ENCODE data around the gene HOXD10.

HOXD10 gene

GRCh38 chr2:176115883-176116813 lies at the start of gene HOXD10:
HOXD10 (plus strand) TSS chr2:176116778; CDS start chr2:176116834, 56 bp downstream.
- TF ChIP-seq CTCF (IDR thresholded peaks at IDR 0.05; ENCODE audit: control insufficient read depth, extremely low read depth, insufficient read depth), result no peak
- no peak for DNase-seq (ENCODE audit: low read depth)
- H3K4me3 ChIP-seq (ENCODE audit: low read depth, low read length), result no peak within 1 kb of the TSS

- no peak for DNase-seq (ENCODE audit: low read depth)
- H3K4me3 ChIP-seq (ENCODE audit: low read depth, low read length), result no peak overlapping the region
- TF ChIP-seq CTCF (IDR thresholded peaks at IDR 0.05; ENCODE audit: control insufficient read depth, extremely low read depth, insufficient read depth), result no peak
These were observed 48.8 kb upstream of the HOXD10 start for GRCh38 chr2:176067589-176068418.

GRCh38 chr2:176068419-176068832 lies 48.2 kb upstream of the HOXD10 start:
- no peak for TF ChIP-seq CTCF (IDR thresholded peaks at IDR 0.05; ENCODE audit: control insufficient read depth, extremely low read depth, insufficient read depth)
- H3K4me3 ChIP-seq (ENCODE audit: low read depth, low read length), result no peak overlapping the region
- DNase-seq (ENCODE audit: low read depth), result no peak

GRCh38 chr2:176071330-176072291 lies 45.0 kb upstream of the HOXD10 start:
- no peak for TF ChIP-seq CTCF (IDR thresholded peaks at IDR 0.05; ENCODE audit: control insufficient read depth, extremely low read depth, insufficient read depth)

GRCh38 chr2:176072292-176072669 lies 44.3 kb upstream of the HOXD10 start:
- H3K4me3 ChIP-seq (ENCODE audit: low read depth, low read length), result no peak overlapping the region
- no peak for DNase-seq (ENCODE audit: low read depth)
- no peak for TF ChIP-seq CTCF (IDR thresholded peaks at IDR 0.05; ENCODE audit: control insufficient read depth, extremely low read depth, insufficient read depth)

More at GRCh38 chr2:176071330-176072291, 45.0 kb upstream of the HOXD10 start:
- DNase-seq (ENCODE audit: low read depth), result no peak
- no peak overlapping the region for H3K4me3 ChIP-seq (ENCODE audit: low read depth, low read length)
